ENCODE measurements around the gene NUAK1. TPM values are rescaled to one million over a fixed set of nuclear protein-coding genes. Genes with fewer than 3 reads are reported as not detected.

Gene NUAK1
- total RNA-seq, 1 donor: 21.7 TPM

- Histone ChIP-seq H3K36me3 (ENCODE audit: insufficient read depth, low read length) (no peaks in the 10 kb centered on the region), H3K4me2 (ENCODE audit: insufficient read depth, low read length) (no peak overlapping the region), H3K27ac (ENCODE audit: low read depth, low read length) (no peak overlapping the region), H3K79me2 (ENCODE audit: insufficient read depth, low read length) (no peaks in the 10 kb centered on the region), H3K27me3 (ENCODE audit: insufficient read depth, low read length) (no peaks in the 10 kb centered on the region), H2AFZ (ENCODE audit: low read length) (no peak overlapping the region), H3K4me1 (ENCODE audit: insufficient read depth, low read length) (peaks cover 21% of the 10 kb centered on the region), H3K9me3 (ENCODE audit: low read depth, low read length) (no peaks in the 10 kb centered on the region), H4K20me1 (ENCODE audit: insufficient read depth, low read length) (no peaks in the 10 kb centered on the region), H3K4me3 (ENCODE audit: insufficient read depth, low read length) (no peak overlapping the region)
- TF ChIP-seq CTCF (IDR thresholded peaks at IDR 0.05; ENCODE audit: extremely low read depth, low read depth, low read length): no peak
- no peak for DNase-seq (ENCODE audit: insufficient read length, low spot score, missing footprints)
These were observed 90.1 kb downstream of the NUAK1 start for GRCh38 chr12:106048676-106049075.

GRCh38 chr12:106048016-106048415 is 90.7 kb downstream of the NUAK1 start:
- Histone ChIP-seq H3K4me3 (ENCODE audit: insufficient read depth, low read length) (no peak overlapping the region), H3K27ac (ENCODE audit: low read depth, low read length) (no peak overlapping the region), H3K4me1 (ENCODE audit: insufficient read depth, low read length) (peaks cover 21% of the 10 kb centered on the region), H3K79me2 (ENCODE audit: insufficient read depth, low read length) (no peaks in the 10 kb centered on the region), H3K4me2 (ENCODE audit: insufficient read depth, low read length) (no peak overlapping the region), H2AFZ (ENCODE audit: low read length) (no peak overlapping the region), H3K9me3 (ENCODE audit: low read depth, low read length) (no peaks in the 10 kb centered on the region), H3K27me3 (ENCODE audit: insufficient read depth, low read length) (no peaks in the 10 kb centered on the region), H3K36me3 (ENCODE audit: insufficient read depth, low read length) (no peaks in the 10 kb centered on the region), H4K20me1 (ENCODE audit: insufficient read depth, low read length) (no peaks in the 10 kb centered on the region)
- DNase-seq (ENCODE audit: insufficient read length, low spot score, missing footprints): no peak
- TF ChIP-seq CTCF (IDR thresholded peaks at IDR 0.05; ENCODE audit: extremely low read depth, low read depth, low read length): no peak

GRCh38 chr12:106046947-106047346 is 91.8 kb downstream of the NUAK1 start:
- no peak overlapping the region for H3K27ac ChIP-seq (ENCODE audit: low read depth, low read length)
- no peaks in the 10 kb centered on the region for H3K27me3 ChIP-seq (ENCODE audit: insufficient read depth, low read length)
- no peaks in the 10 kb centered on the region for H3K79me2 ChIP-seq (ENCODE audit: insufficient read depth, low read length)
- H3K4me1 ChIP-seq (ENCODE audit: insufficient read depth, low read length): peaks cover 15% of the 10 kb centered on the region
- H3K4me3 ChIP-seq (ENCODE audit: insufficient read depth, low read length): no peak overlapping the region
- H3K9me3 ChIP-seq (ENCODE audit: low read depth, low read length): no peaks in the 10 kb centered on the region
- no peak overlapping the region for H3K4me2 ChIP-seq (ENCODE audit: insufficient read depth, low read length)
- DNase-seq (ENCODE audit: insufficient read length, low spot score, missing footprints): no peak
- no peaks in the 10 kb centered on the region for H3K36me3 ChIP-seq (ENCODE audit: insufficient read depth, low read length)
- no peak overlapping the region for H2AFZ ChIP-seq (ENCODE audit: low read length)
- no peaks in the 10 kb centered on the region for H4K20me1 ChIP-seq (ENCODE audit: insufficient read depth, low read length)
- no peak for TF ChIP-seq CTCF (IDR thresholded peaks at IDR 0.05; ENCODE audit: extremely low read depth, low read depth, low read length)

GRCh38 chr12:106046301-106046846 is 92.4 kb downstream of the NUAK1 start:
- Histone ChIP-seq H3K4me3 (ENCODE audit: insufficient read depth, low read length) (no peak overlapping the region), H2AFZ (ENCODE audit: low read length) (no peak overlapping the region), H3K27me3 (ENCODE audit: insufficient read depth, low read length) (no peaks in the 10 kb centered on the region), H3K4me1 (ENCODE audit: insufficient read depth, low read length) (peaks cover 10% of the 10 kb centered on the region), H3K4me2 (ENCODE audit: insufficient read depth, low read length) (no peak overlapping the region), H3K27ac (ENCODE audit: low read depth, low read length) (no peak overlapping the region), H3K36me3 (ENCODE audit: insufficient read depth, low read length) (no peaks in the 10 kb centered on the region), H3K79me2 (ENCODE audit: insufficient read depth, low read length) (no peaks in the 10 kb centered on the region), H3K9me3 (ENCODE audit: low read depth, low read length) (no peaks in the 10 kb centered on the region), H4K20me1 (ENCODE audit: insufficient read depth, low read length) (no peaks in the 10 kb centered on the region)
- no peak for DNase-seq (ENCODE audit: insufficient read length, low spot score, missing footprints)
- no peak for TF ChIP-seq CTCF (IDR thresholded peaks at IDR 0.05; ENCODE audit: extremely low read depth, low read depth, low read length)

All from osteoblast (primary cell).